LNCaP clone FGC (cell line): ENCODE results near the gene SGTA.

Source experiments
- DNase-seq: peaks from one replicate; pipeline ENCODE4 v3.0.0-alpha.2; 2011; ENCODE audit warnings: low read depth
- H3K4me3 ChIP-seq: 2 replicates; pipeline ENCODE4 v1.5.1; 2011; ENCODE audit warnings: mild to moderate bottlenecking, low read depth, low read length, control low read depth
- TF ChIP-seq, protein P1 (sequence below): IDR thresholded peaks from 2 replicates; pipeline ENCODE4 v1.5.1; 2012; ENCODE audit warnings: mild to moderate bottlenecking; ENCODE audit not compliant: control insufficient read depth, insufficient read depth; ENCODE audit errors: extremely low read depth

The SGTA gene

DNA sequence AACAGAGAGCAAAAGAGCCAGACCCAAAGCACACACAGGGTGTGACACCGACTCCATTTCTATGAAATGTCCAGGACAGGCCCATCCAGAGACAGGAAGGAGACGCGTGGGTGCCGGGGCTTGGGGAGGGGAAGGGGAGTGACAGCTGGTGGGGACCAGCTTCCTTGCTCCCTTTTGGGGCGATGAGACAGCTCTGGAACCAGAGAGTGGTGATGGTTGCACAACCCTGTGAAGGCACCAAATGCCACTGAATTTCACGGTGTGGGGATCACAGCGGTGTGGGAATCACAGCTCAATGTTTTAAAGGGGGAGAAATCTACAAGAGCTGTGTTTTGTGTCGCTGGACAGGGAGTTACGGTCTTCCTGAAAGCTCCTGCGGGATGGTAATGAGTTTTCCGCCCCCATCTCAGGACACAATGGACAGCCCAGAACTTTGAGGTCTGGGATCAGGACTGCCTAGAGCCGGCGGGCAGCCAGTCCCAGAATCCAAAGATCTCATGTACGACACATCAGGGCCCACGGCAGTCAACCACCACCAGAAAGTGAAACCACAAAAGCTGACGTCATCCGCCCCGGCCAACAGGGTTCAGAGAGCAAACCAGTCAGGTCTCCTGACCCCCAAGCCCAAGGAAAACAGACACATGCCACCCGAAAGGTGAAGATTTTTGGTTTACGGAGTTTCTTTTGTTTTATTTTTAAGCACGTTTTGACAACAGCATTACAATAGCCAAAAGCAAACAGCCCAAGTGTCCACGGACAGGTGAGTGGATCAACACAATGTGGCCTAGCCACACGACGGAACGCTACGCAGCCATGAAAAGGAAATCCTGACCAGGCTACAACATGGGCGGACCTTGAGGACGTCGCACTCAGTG lies 7.3 kb downstream of the SGTA start:
- H3K4me3 ChIP-seq: no peak overlapping the region
- no peak for DNase-seq

DNA sequence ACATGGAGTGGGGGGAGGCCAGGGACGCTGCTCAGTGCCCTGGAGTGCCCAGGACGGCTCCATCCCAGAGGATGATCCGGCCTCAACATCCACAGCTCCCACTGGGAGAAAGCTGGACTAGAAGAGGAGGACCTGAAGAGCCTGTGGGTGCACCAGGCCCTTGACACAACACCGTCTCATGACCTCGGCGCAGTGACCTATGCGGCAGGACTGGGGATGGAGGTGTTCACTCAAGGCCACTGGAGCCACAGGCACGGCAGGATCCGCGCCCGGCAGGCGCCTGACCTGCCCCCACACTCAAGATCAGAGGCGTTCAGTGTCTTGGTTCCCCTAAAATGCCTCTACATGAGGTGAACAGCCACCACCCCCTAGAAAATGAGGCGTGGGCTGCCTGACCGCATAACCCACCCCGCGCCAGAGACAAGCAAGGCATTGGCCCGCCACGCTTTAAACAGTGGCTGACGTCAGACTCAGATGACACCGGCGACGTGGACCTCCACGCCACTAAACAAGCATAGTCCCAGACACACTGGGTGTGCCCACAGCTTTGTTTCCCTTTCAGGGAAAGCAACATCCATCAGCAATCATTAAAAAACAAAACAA lies 8.0 kb downstream of the SGTA start:
- no peak for DNase-seq
- TF ChIP-seq, protein P1, sequence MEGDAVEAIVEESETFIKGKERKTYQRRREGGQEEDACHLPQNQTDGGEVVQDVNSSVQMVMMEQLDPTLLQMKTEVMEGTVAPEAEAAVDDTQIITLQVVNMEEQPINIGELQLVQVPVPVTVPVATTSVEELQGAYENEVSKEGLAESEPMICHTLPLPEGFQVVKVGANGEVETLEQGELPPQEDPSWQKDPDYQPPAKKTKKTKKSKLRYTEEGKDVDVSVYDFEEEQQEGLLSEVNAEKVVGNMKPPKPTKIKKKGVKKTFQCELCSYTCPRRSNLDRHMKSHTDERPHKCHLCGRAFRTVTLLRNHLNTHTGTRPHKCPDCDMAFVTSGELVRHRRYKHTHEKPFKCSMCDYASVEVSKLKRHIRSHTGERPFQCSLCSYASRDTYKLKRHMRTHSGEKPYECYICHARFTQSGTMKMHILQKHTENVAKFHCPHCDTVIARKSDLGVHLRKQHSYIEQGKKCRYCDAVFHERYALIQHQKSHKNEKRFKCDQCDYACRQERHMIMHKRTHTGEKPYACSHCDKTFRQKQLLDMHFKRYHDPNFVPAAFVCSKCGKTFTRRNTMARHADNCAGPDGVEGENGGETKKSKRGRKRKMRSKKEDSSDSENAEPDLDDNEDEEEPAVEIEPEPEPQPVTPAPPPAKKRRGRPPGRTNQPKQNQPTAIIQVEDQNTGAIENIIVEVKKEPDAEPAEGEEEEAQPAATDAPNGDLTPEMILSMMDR: no peak
- no peak overlapping the region for H3K4me3 ChIP-seq

More for the DNA sequence above, 7.3 kb downstream of the SGTA start:
- TF ChIP-seq, protein P1: no peak

DNA sequence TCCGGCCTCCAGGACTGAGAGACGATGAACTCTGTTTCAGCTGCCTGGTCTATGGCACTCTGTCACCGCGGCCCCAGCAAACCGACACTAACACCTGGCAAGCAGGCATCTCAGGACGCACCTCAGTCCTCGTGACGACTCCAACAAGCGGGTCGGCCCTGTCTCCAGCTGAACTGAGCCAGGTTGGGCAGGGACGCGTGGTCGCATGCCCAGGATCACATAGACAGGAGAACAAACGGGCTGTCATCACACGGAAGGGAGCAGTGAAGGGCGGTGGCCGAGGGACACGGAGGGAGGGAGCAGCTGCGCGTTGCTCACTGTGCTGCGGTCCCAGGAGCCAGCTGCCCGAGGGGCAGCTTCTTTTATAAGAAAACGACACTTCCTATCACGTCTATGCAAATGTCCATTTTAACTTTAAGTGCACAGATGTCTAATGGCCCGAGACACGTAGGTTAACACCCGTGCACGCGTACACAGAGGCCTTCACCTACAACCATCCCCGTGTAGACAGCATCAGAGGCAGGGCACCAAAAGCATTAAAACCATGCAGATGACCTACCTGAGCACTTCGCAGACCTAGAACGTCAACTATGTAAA lies 8.9 kb downstream of the SGTA start:
- no peak overlapping the region for H3K4me3 ChIP-seq
- TF ChIP-seq, protein P1: no peak

DNA sequence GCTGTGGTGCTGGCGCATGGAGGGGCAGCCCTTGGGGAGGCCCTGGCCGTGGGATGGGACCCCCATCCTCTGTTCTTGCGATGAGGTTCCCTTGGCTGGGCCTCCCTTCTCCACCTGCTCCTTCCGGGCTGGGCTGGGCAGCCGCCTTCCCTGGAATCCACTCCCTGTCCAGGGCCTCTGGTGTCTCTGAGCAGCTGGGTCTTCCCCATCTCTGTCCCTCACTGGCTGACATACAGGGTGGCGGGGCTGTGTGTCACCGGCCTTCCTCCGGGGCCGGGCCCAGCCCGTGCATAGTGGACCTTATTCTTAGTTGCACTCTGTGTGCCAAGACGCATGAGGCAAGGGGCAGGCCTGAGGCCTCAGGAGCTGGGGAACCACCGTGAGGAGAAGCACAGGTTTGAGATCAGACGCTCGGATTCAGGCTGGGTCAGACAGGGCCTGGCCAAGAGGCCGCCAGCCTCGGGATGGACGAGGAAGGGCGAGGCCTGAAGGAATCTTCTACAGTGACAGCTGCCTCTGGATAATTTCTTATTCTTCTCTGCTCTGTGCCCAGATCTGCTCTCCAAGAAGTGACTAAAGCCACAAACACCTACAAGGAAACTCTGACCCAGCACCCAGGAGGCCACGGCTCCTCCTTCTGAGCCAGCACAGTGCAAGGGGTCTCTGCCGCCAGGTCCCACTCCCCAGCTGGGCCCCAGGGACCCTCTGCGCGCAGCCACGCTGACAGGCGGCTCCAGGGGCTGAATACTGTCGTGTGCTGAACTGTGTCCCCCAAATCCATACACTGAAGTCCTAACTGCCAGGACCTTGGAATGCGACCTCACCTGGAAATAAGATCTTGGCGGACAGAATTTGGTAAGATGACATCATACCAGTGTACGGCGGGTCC lies 11.0 kb downstream of the SGTA start:
- TF ChIP-seq, protein P1: no peak
- H3K4me3 ChIP-seq: no peak overlapping the region
- no peak for DNase-seq

More for the DNA sequence above, 8.9 kb downstream of the SGTA start:
- no peak for DNase-seq

DNA sequence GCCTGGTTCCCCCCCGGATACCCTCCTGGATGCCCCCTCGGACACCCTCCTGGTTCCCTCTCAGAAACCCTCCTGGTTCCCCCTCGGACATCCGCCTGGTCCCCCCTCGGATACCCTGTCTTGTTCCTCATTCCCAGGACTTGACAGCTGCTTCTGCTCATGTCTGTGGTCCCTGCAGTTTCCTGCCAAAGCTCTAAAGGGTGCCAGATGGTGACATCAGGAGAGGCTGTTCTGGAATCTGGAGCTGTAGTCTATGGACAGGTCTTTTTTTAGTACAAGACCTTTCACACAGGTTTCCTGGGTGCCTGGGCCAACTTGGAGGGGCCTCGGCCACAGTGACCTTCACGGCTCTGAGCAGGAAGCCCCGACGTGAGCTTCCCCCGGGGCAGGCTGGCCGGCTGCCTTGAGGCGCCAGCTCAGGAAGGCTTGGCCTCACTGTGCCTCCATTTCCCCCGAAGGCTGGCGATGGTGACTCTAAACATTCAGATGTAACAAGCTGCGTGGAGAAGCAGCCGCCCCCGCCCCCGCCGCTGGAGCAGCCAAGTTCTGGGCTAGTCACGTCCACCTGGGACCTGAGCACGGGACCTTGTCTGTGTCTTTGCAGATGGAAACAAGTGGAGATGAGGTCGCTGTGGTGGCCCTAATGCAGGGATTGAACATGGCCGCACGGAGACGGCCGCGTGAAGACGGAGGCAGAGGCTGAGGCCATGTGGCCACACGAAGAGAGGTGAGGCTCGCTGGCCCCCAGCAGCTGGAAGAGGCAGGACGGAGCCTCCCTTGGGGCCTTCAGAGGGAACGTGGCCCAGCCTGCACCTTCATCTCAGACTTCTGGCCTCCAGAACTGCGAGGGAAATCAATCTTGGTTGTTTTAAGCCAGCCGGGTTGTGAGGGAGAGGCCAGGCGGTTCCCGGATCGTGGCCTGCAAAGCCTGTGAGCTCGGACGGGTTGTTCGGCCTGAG lies 12.7 kb downstream of the SGTA start:
- DNase-seq: no peak
- TF ChIP-seq, protein P1: no peak
- no peak overlapping the region for H3K4me3 ChIP-seq
